Measurements from ENCODE around the gene TBX20. TPM values are rescaled to one million over a fixed set of nuclear protein-coding genes. Genes with fewer than 3 reads are reported as not detected.
"Not testable (repeated sequence)": the region's sequence is repeated elsewhere in the genome, so short reads cannot be mapped to it uniquely, and the experiment has no call there.

Gene TBX20
- total RNA-seq, 4 donors from 2014 or later: 0.83 TPM; not detected in 3

DNA sequence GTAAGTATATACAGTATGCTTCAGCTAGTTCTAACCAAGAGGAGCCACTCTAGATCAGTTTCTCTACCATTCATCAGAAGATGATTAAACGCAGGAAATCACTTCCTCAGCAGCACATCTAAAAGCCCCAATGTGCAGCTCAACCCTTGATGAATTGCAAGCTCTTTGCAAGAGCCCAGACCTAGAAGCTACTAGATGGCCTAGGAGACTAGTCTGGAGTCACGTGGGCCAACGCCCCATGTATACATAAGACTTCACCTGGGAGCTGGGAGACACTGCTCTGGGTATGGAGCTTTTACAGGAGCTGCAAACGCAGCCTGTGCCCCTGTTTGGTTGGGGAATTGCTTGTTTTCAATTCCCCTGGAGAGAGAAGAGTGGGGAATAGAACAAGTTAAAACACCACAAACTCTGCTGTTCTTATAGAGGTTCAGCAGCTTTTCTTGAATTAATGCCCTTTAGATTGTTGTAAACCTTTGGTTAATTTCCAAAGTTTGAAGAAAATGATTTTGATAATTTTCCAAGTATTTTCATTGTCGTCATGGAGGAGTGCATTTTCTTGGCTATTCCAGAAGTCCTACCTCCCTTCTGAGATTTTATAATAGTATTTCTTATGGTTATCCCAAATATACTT lies 69.9 kb downstream of the TBX20 start:
- intact Hi-C loops (cut with DNase I); H3K36me3 ChIP-seq; H3K27ac ChIP-seq (replicated peaks in 1 of 4); DNase-seq (ENCODE audit: extremely low spot score); H3K4me3 ChIP-seq; H3K9me3 ChIP-seq: not testable (repeated sequence)
- Histone ChIP-seq H3K27me3 (peaks cover 0 to 27% (median 6%) of the 10 kb centered on the region in 4 donors), H3K4me1 (peaks cover 0 to 17% (median 16%) of the 10 kb centered on the region in 4 donors)
- 72% methylated on average over 5 of the region's 5 CpGs for WGBS

DNA sequence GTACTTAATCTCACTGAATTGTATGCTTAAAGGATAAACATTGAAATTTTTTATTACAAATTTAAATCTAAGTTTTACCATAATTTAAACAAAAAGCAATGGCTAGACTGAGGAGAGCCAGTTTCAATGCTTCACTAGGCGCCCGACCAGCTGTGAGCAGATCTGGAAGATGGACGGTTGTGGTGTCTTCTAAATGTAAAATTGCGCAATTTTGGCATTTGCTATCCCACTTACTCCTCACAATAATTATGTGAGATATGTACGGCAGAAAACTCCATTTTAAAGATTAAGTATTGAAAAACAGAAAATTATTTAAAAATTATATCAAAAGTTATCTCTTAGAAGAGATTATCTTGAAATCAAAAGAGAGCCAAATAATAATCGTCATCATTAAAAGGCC lies 73.2 kb downstream of the TBX20 start:
- H3K4me1 ChIP-seq; H3K36me3 ChIP-seq; H3K27me3 ChIP-seq; H3K4me3 ChIP-seq; intact Hi-C loops (cut with DNase I); DNase-seq (ENCODE audit: extremely low spot score); H3K9me3 ChIP-seq; H3K27ac ChIP-seq (replicated peaks in 1 of 4): not testable (repeated sequence)
- 87% methylated on average over 6 of the region's 6 CpGs for WGBS

DNA sequence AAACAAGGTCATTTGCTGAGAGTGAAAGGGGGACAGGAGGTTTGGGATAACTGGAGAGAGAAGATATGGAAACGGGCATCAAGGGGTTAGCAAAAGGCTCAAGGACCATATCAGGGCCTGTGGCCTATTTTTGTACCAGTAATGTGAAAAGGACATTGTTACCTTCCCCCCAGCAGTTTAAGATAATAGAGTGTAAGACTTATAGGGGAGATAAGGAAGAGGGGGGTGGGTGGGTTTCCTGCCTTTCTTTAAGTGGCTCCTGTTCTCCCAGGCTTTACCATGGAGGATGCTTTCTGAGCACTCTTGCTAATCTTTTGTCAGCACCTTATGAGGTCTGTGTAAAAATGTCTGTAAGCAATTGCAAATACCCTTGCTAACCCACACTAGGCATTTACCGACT lies 80.7 kb downstream of the TBX20 start:
- H3K36me3 ChIP-seq; intact Hi-C loops (cut with DNase I); H3K4me1 ChIP-seq; H3K27ac ChIP-seq (replicated peaks in 1 of 4); H3K4me3 ChIP-seq; H3K9me3 ChIP-seq; H3K27me3 ChIP-seq; DNase-seq (ENCODE audit: extremely low spot score): not testable (repeated sequence)
- WGBS: 54% methylated on average over 2 of the region's 2 CpGs

DNA sequence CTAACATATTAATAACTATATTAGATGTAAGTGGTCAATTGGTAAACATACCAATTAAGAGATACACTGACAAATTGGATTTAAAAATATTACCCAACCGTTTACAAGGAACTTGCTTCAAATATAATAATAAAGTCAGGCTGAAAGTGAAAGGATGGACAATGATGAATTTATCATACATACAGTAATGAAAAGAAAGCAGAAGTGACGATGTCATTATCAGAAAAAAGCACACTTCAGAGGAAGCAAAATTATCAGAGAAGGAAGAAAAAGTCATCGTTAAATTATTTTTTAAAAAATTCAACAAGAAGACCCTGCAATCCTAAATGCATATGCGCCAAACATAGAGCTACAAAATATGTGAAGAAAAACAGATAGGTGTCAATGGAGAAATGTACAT lies 81.8 kb downstream of the TBX20 start:
- H3K27ac ChIP-seq (replicated peaks in 1 of 4); H3K27me3 ChIP-seq; H3K9me3 ChIP-seq; intact Hi-C loops (cut with DNase I); H3K4me3 ChIP-seq; DNase-seq (ENCODE audit: extremely low spot score); H3K4me1 ChIP-seq; H3K36me3 ChIP-seq: not testable (repeated sequence)
- WGBS: 64% methylated on average over 4 of the region's 4 CpGs

DNA sequence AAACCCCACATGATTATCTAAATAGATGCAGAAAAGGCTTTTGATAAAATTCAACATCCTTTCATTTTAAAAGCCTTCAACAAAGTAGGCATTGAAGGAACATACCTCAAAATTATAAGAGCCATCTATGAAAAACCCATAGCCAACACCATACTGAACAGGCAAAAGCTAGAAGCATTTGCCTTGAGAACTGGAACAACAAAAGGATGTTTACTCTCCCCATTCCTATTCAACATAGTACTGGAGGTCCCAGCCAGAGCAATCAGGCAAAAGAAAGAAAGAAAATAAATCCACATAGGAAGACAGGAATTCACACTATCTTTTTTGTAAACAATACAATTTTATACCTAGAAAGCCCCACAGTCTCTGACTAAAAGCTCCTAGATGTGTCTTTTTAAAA lies 86.2 kb downstream of the TBX20 start:
- H3K9me3 ChIP-seq; intact Hi-C loops (cut with DNase I); H3K27me3 ChIP-seq; H3K36me3 ChIP-seq; H3K27ac ChIP-seq (replicated peaks in 1 of 4); DNase-seq (ENCODE audit: extremely low spot score); H3K4me3 ChIP-seq; H3K4me1 ChIP-seq: not testable (repeated sequence)

DNA sequence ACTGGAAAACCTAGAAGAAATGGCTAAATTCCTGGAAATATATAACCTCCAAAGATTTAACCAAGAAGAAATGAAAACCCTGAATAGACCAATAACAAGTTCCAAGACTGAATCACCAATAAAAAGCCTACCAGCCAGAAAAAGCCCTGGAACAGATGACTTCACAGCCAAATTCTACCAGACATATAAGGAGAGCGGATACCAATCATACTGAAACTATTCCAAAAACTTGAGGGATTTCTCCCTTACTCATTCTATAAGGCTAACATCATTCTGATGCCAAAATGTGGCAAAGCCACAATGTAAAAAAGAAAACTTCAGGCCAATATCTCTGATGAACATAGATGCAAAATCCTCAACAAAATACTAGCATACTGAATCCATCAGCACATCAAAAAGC lies 86.7 kb downstream of the TBX20 start:
- H3K9me3 ChIP-seq; H3K4me1 ChIP-seq; DNase-seq (ENCODE audit: extremely low spot score); H3K4me3 ChIP-seq; intact Hi-C loops (cut with DNase I); H3K27me3 ChIP-seq; H3K27ac ChIP-seq (replicated peaks in 1 of 4); H3K36me3 ChIP-seq: not testable (repeated sequence)
- 90% methylated on average over 1 of the region's 1 CpG for WGBS

DNA sequence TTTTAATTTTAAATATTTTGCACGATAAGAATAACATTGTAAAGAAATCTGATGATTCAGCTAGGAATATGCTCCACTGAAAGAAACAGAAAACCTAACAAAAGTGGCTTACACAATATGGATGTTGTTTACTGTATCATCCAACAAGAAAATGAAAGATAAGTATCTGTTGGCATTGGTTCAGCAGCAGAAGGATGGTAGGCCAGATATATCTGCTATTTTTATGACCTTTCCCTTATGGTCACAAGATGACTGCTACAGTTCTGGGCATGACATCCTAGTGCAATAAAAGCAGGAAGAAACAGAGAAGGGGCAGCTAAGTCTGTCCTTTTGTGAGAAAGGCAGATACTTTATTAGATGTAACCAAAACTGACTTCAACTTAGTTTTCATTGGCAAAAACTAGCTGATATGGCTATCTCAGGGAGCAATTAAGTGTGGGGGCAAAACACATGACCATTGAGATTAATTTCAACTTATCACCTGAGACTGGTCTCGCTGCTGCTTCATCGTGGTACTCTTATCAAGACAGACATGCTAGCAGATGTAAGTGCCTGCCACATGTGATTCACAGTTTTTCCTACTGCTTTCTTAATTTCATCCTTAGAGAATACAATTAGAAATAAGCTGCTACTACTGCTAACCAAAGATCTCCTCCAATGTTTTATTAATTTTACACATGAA lies 92.7 kb downstream of the TBX20 start:
- H3K4me1 ChIP-seq; H3K36me3 ChIP-seq; intact Hi-C loops (cut with DNase I); H3K4me3 ChIP-seq; H3K27ac ChIP-seq (replicated peaks in 1 of 4); H3K27me3 ChIP-seq; DNase-seq (ENCODE audit: extremely low spot score); H3K9me3 ChIP-seq: not testable (repeated sequence)
- 44% methylated on average over 3 of the region's 3 CpGs for WGBS

Other genes starting within 250 kb of the TBX20 start
- gene DPY19L1, start 216.6 kb downstream of the TBX20 start, total RNA-seq: 10 to 100 TPM; 10.8 to 14.3 (median 11.8) TPM